GM13976 (cell line): ENCODE measurements around the gene TIMP2.

Source experiments
- DNase-seq: peaks from one replicate; pipeline ENCODE4 v3.0.0; 2012; ENCODE audit warnings: low spot score
- CTCF ChIP-seq: IDR thresholded peaks from 2 replicates; pipeline ENCODE4 v1.5.1; 2012; ENCODE audit warnings: borderline replicate concordance, mild to moderate bottlenecking; ENCODE audit not compliant: insufficient read depth; ENCODE audit errors: extremely low read depth, missing control alignments, control extremely low read depth
- in situ Hi-C: fragments of 300-500 bp; cut with MboI; formaldehyde crosslinking; loops from one replicate; pipeline ENCODE4 v1.12.0; 2022; ENCODE audit warnings: low sequenced_read_pairs, mixed read lengths, inconsistent platforms; ENCODE audit not compliant: unreplicated experiment

TIMP2 gene

GRCh38 chr17:78958641-78959127, 33.5 kb upstream of the TIMP2 start:
- in situ Hi-C loops: no loop called here
- DNase-seq: no peak
- no peak for TF ChIP-seq CTCF

GRCh38 chr17:78957128-78957527, 31.9 kb upstream of the TIMP2 start:
- TF ChIP-seq CTCF: no peak
- in situ Hi-C loops: no loop called here
- no peak for DNase-seq

- TF ChIP-seq CTCF: no peak
- DNase-seq: no peak
- in situ Hi-C loops: no loop called here
Observed at GRCh38 chr17:78956254-78956653, 31.1 kb upstream of the TIMP2 start.

- in situ Hi-C loops: no loop called here
- DNase-seq: no peak
- TF ChIP-seq CTCF: no peak
Observed at GRCh38 chr17:78954684-78955083, 29.5 kb upstream of the TIMP2 start.

GRCh38 chr17:78953356-78954350, 28.5 kb upstream of the TIMP2 start:
- no peak for DNase-seq
- in situ Hi-C loops: no loop called here
- no peak for TF ChIP-seq CTCF

- DNase-seq: no peak
- no peak for TF ChIP-seq CTCF
- in situ Hi-C loops: no loop called here
Observed at GRCh38 chr17:78952706-78953105, 27.5 kb upstream of the TIMP2 start.
